ENCODE measurements around the gene SBNO1. TPM values are rescaled to one million over a fixed set of nuclear protein-coding genes. Genes with fewer than 3 reads are reported as not detected.
"Not testable (repeated sequence)": the region's sequence is repeated elsewhere in the genome, so short reads cannot be mapped to it uniquely, and the experiment has no call there.

SBNO1 gene
- total RNA-seq (2014; rRNA removed; shearing (Covaris generic)): 30.7 and 37.4 TPM in 2 replicates
- 11.8 and 13.4 TPM in 2 replicates for polyA plus RNA-seq (2014; cell fraction: nucleus; rRNA removed)

- DNase-seq (ENCODE audit: extremely low read depth, low read depth): peak; percentile 85
Observed at GRCh38 chr12:123364532-123365024, at the start of gene SBNO1. SBNO1 (minus strand) TSS chr12:123364847; CDS start chr12:123350441, 14,406 bp downstream.

DNA sequence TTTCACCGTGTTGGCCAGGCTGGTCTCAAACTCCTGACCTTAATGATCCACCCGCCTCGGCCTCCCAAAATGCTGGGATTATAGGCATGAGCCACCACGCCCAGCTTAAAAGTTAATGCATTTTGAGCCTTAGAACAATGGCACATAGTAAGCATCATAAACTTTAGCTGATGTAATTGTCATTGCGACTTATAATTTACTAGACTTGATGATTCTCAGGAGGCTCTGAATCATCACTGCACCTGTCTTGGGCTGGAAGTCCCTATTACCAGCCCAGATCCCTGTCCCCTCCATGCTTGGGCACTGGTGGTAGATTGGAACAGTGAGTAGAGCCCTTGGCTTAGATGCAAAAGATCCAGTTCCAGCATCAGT lies 45.4 kb upstream of the SBNO1 start:
- no peak for DNase-seq (ENCODE audit: extremely low read depth, low read depth)

DNA sequence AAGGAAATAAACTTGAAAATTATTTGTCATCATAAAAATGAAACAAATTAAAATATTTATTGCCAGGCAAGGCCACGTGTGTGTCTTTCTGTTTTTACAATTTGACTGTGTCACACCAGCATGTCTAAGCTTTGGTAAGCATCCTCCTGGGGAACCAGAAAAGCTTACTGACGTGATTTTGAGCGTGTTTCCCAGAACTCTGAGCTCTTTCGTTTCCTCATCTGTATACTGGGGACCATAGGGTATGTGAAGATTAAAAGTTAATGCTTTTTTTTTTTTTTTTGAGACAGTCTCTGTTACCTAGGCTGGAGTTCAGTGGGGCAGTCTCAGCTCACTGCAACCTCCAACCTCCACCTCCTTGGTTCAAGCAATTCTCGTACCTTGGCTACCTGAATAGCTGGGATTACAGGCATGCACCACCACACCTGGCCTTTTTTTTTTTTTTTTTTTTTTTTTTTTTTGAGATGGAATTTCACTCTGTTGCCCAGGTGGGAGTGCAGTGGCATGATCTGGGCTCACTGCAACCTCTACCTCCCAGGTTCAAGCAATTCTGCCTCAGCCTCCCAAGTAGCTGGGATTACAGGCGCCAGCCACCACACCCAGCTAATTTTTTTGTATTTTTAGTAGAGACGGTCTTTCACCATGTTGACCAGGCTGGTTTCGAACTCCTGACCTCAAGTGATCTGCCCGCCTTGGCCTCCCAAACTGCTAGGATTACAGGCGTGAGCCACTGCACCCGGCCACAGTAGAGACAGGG lies 44.8 kb upstream of the SBNO1 start:
- DNase-seq (ENCODE audit: extremely low read depth, low read depth): not testable (repeated sequence)

DNA sequence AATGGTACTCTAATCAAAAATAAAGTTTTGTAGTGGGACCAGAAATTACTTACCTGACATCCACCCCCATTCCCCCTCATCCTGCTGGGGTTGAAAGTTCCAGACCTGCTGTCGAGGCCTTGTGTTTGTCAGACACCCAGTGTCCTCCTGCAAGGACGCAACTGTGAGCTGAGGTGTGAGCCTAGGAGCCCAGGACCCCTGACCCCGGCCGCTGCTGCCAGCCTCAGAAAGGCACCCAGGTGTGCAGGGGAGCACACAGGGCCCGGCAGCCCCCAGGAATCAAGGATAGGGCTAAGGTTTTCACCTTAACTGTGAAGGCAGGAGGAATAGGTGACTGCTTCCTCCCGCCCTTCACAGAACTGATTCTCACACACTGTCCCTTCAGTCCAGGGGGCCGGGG lies 44.0 kb upstream of the SBNO1 start:
- DNase-seq (ENCODE audit: extremely low read depth, low read depth): not testable (repeated sequence)

- not testable (repeated sequence) for DNase-seq (ENCODE audit: extremely low read depth, low read depth)
Observed at GRCh38 chr12:123407934-123408333, 43.3 kb upstream of the SBNO1 start.

- DNase-seq (ENCODE audit: extremely low read depth, low read depth): not testable (repeated sequence)
Observed at GRCh38 chr12:123407269-123407668, 42.6 kb upstream of the SBNO1 start.

DNA sequence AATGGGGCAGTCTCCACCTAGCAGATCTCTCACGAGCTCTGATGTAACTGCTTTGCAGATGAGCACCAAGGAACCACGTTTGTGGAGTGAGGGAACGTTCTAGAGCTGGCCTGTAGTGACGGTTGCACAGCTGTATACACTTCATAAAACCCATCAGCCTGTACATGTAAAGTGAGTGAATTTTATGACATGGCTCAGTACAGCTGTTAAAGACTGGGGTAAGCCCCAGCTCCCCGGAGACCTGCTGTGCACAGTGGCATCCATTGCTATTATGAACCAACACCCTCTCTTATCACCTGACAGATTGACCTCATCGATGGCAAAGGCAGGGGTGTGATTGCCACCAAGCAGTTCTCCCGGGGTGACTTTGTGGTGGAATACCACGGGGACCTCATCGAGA lies 39.9 kb upstream of the SBNO1 start:
- DNase-seq (ENCODE audit: extremely low read depth, low read depth): no peak

DNA sequence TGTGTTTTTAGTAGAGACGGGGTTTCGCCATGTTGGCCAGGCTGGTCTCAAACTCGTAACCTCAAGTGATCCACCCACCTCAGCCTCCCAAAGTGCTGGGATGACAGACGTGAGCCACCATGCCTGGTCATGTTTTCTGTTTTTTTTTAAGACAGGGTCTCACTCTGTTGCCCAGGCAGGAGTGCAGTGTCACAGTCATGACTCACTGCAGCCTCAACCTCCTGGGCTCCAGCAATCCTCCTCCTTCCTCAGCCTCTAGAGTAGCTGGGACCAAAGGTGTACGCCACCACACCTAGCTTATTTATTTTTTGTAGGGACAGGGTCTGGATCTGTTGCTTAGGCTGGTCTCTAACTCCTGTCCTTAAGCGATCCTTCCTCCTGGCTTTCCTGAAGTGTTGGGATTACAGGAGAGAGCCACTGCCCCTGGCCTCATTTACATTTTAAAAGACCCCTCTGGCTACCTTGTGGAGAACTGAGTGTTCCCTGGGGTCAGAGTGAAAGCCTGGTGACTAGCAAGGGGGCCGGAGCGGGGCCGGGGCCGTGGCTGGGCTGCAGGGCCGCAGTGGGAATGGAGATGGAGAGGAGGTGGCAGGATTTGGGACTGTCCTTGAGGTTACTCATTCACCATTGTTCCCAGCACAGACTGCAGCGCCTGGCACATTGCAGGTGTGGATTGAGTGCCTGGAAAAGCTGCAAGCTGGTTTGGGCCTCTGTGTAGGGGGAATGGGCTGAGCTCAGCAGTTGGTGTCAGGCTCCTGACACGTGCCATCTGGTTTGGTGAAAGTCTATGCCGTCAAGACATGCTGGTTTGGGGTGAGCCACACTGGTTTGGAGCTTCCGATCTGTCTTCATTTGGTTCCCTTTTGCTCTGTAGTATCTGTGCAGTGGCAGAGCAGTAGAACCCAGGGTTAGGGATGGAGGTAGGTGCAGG lies 37.4 kb upstream of the SBNO1 start:
- DNase-seq (ENCODE audit: extremely low read depth, low read depth): no peak

DNA sequence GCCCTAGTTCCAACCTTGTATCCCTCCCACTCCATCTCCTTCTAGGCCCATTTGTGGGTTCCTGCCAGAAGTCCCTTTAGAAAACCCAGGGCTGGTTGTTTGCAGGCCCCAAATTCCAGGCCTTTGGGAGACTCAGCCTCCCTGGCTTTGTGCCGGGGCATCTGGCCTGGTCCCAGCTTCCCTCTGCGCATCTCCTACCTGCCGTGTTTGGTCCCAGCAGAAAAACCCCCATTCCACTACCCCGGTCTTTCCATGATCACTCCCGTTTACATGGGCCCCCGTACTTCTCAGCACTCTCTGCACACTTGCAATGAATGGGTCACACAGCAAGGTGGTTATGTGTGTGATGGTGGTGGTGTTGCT lies 34.6 kb upstream of the SBNO1 start:
- DNase-seq (ENCODE audit: extremely low read depth, low read depth): no peak

GRCh38 chr12:123398550-123399254 lies 34.1 kb upstream of the SBNO1 start:
- DNase-seq (ENCODE audit: extremely low read depth, low read depth): no peak

DNA sequence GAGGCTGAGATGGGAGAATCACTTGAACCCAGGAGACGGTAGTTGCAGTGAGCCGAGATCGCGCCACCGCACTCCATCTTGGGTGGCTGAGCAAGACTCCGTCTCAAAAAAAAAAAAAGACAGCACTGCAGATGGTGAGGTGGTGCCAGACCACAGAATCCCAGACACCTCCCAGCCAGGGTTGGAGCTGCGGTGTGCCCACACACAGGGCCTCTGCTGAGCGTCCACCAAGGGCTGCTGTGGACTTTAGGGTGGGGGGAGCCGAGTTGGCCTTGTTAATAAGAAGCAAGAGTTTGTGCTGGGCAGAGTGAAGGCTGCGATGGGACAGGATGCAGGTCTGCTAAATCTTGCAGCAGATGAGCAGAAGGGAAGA lies 33.5 kb upstream of the SBNO1 start:
- no peak for DNase-seq (ENCODE audit: extremely low read depth, low read depth)

DNA sequence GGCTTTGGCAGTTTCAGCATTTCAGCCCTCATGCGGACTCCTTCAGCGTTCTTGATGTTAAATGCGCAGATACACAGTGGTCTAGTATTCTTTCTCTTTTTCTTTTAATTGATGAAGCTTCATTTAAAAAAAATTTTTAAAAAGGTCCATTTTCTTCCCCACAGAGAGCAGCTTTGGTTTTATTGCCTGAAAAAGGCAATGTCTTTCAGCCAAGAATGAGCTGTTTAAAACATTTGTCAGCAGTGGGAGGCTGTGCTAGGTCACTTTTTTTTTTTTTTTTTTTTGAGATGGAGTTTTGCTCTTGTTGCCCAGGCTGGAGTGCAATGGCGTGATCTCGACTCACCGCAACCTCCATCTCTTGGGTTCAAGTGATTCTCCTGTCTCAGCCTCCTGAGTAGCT lies 32.8 kb upstream of the SBNO1 start:
- no peak for DNase-seq (ENCODE audit: extremely low read depth, low read depth)

DNA sequence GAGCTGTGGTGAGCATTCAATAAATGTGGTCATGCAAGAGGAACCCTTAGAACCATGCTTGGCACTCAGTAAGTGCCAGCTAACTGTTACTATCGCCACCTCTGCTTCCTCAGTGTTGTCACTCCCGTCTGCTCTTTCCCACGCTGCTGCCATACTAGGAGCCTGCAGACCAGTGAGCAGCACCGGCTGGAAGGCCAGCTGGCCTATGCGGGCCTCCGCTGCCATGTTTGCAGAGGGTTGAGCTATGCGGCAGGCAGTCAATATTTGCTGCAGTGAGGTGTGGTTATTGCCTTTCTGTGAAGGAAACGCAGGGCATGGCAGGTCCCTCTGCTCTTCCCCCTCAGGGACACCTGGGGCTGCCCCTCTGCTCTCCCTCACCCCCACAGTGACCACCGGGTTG lies 32.3 kb upstream of the SBNO1 start:
- DNase-seq (ENCODE audit: extremely low read depth, low read depth): no peak

GRCh38 chr12:123396543-123396942 lies 31.9 kb upstream of the SBNO1 start:
- no peak for DNase-seq (ENCODE audit: extremely low read depth, low read depth)

GRCh38 chr12:123395236-123395635 lies 30.6 kb upstream of the SBNO1 start:
- no peak for DNase-seq (ENCODE audit: extremely low read depth, low read depth)

DNA sequence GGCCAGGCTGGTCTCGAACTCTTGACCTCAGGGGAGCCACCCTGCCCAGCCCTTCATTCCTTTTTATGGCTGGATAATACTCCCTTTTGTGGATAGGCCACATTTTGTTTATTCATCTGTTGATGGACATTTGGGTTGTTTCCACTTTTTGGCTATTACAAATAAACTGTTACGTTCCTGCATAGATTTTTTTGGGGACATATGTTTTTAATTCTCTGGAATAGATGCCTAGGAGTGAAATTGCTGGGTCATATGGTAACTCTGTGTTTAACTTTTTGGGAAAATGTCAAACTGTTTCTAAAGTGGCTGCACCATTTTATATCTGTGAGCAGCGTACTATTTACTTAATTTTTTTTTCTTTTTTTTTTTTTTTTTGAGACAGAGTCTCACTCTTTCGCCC lies 29.1 kb upstream of the SBNO1 start:
- no peak for DNase-seq (ENCODE audit: extremely low read depth, low read depth)

- DNase-seq (ENCODE audit: extremely low read depth, low read depth): no peak
Observed at GRCh38 chr12:123391546-123392343, 27.1 kb upstream of the SBNO1 start.

DNA sequence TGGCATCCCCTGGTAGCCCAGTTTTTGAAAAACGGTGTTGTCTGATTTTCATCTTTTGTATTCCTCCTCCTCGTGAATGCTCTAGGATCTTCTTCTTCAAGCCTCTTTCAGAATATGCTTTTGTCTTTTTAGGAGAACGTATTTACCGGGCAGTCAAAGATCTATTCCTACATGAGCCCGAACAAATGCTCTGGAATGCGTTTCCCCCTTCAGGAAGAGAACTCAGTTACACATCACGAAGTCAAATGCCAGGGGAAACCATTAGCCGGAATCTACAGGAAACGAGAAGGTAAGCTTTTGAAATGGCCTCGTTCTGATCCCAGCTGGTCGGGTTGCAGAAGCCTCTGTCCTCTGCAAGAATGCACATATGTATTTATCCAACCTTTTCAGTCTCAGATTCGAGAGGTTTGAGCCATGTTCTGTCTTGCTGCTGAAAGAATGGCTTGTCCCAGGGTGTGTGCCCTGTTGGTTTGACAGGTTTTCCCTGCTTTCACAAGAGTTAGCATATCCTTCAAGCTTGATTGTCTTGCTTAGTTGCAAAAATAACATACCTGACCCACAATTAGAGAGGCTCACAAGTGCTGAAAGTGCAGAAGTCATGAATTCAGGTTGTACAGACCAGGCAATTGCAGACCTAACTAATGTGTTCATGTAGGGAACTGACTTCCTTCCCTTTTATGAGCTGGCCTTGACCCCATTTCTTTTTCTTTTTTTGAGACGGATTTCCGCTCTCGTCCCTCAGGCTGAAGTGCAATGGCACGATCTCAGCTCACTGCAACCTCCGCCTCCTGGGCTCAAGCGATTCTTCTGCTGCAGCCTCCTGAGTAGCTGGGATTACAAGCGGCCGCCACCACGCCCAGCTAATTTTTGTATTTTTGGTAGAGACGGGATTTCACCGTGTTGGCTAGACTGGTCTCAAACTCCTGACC lies 26.1 kb upstream of the SBNO1 start:
- DNase-seq (ENCODE audit: extremely low read depth, low read depth): no peak
